ENCODE data around the gene TACR1.

Gene TACR1

DNA sequence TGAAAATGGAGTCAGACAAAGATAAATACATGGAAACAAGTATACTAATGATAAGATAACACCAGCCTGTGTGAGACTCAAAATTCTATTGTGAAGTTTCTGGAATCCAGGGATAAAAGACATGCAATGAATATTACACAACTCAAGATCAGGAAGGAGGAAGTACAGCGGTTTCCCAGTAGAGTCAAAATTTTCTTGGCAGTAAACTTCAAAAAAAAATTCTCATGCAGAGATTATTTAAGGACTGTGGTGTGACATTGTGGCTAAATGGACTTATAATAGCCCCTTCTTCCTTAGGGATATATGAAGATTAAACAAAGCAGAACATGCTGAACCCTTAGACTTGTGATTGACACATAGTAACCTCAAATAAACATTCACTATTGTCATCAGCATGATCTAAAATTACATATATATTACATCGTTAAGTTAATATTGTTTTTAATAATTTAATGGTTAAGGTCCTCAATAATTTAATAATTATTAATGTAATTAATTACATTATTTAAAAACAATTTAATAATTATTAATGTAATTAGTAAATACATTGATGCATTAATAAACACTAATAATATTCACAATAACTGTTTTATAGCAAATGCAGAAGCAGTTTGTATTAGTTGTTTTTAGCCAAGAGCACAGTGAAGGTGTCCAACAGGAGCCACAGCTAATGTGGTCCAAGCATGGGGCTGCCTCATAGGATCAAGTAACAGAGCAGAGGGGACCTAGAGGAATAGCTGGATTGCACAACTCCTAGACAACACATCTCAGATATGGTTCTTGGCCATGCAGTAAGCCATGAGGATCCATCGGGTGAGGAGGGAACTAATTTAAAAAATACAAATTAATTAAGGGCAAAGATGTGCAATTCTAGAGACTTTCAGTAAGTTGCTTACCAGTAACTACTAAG lies 163.6 kb downstream of the TACR1 start:
- no peak overlapping the region for H3K27ac ChIP-seq
- TF ChIP-seq ZFX (IDR thresholded peaks at IDR 0.05; ENCODE audit: borderline replicate concordance) = no peak
- TF ChIP-seq, protein P1, sequence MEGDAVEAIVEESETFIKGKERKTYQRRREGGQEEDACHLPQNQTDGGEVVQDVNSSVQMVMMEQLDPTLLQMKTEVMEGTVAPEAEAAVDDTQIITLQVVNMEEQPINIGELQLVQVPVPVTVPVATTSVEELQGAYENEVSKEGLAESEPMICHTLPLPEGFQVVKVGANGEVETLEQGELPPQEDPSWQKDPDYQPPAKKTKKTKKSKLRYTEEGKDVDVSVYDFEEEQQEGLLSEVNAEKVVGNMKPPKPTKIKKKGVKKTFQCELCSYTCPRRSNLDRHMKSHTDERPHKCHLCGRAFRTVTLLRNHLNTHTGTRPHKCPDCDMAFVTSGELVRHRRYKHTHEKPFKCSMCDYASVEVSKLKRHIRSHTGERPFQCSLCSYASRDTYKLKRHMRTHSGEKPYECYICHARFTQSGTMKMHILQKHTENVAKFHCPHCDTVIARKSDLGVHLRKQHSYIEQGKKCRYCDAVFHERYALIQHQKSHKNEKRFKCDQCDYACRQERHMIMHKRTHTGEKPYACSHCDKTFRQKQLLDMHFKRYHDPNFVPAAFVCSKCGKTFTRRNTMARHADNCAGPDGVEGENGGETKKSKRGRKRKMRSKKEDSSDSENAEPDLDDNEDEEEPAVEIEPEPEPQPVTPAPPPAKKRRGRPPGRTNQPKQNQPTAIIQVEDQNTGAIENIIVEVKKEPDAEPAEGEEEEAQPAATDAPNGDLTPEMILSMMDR (IDR thresholded peaks at IDR 0.05) = no peak

DNA sequence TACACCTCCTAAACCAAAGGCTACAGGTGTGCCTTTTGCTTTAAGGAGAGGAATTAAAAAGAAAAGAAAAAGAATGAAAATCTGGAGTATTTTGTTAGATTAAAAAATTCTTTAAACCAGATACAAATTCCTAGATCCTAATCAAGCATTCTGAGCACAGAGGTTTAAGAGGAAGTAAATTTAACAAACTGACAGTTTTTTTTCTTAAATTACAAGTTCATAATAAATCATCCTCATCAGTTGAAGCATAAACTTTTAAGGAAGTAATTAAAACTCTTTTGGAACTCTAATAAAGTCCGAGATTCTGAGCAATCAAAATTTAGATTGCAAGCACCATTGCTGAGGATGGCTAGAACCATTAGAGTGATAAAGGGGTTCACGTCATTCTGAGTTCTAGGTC lies 165.8 kb downstream of the TACR1 start:
- no peak overlapping the region for H3K27ac ChIP-seq
- TF ChIP-seq, protein P1 (IDR thresholded peaks at IDR 0.05) = no peak
- no peak for TF ChIP-seq ZFX (IDR thresholded peaks at IDR 0.05; ENCODE audit: borderline replicate concordance)

DNA sequence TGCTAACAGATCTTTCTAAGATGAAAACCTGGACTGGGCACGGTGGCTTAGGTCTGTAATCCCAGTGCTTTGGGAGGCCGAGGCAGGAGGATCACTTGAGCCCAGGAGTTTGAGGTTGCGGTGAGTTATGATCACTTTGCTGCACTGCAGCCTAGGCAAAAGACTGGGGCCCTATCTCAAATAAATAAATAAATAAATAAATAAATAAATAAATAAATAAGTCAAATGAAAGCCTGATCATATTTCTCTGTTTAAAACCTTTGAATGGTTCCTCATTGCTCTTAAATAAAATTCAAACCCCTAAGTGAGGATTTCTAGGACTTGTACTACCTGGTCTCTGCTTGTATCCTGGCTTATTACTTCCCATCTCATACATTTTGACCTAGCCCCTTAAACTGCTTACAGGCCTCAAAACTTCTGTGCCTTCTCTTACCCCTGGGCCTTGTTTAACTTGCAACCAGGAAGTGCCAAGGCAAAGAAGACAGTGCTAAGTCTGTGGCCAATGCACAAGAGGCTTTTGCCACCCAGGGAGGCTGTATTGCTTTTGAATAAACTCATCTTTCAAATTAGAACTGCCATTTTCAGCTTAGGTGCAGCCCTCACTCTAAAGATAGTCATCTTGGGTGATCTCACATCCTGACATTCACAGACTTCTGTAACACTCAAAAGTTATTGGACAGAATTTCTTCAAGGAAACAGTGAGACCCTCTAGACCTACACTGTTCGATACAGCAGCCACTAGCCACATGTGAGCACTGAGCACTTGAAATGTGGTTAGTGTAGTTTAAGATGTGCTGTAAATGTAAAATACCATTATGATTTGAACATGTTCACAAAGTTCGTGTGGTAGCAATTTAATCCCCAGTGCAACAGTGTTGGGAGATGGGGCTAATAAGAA lies 167.2 kb downstream of the TACR1 start:
- TF ChIP-seq, protein P1 (IDR thresholded peaks at IDR 0.05) = no peak
- TF ChIP-seq ZFX (IDR thresholded peaks at IDR 0.05; ENCODE audit: borderline replicate concordance) = no peak
- no peak overlapping the region for H3K27ac ChIP-seq

DNA sequence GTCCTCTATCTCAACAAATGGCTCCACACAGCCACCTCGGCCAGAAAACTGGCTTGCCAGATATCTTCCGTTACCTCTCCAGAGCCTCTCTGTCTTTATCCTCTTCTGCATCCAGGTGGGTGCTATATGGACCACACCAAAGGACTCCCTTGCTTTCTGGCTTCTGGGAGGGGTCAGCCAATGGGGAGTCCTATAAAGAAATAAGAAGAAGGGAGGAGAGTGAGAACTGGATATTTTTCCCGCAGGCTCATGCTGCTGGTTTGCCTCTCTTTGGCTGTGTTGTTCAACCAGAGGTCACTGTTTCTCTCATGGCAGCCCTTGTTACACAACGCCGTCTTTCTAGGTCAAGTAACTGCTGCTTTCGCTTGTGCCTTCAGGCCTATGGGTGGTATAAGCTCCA lies 168.1 kb downstream of the TACR1 start:
- no peak overlapping the region for H3K27ac ChIP-seq
- TF ChIP-seq ZFX (IDR thresholded peaks at IDR 0.05; ENCODE audit: borderline replicate concordance) = no peak
- TF ChIP-seq, protein P1 (IDR thresholded peaks at IDR 0.05) = no peak

DNA sequence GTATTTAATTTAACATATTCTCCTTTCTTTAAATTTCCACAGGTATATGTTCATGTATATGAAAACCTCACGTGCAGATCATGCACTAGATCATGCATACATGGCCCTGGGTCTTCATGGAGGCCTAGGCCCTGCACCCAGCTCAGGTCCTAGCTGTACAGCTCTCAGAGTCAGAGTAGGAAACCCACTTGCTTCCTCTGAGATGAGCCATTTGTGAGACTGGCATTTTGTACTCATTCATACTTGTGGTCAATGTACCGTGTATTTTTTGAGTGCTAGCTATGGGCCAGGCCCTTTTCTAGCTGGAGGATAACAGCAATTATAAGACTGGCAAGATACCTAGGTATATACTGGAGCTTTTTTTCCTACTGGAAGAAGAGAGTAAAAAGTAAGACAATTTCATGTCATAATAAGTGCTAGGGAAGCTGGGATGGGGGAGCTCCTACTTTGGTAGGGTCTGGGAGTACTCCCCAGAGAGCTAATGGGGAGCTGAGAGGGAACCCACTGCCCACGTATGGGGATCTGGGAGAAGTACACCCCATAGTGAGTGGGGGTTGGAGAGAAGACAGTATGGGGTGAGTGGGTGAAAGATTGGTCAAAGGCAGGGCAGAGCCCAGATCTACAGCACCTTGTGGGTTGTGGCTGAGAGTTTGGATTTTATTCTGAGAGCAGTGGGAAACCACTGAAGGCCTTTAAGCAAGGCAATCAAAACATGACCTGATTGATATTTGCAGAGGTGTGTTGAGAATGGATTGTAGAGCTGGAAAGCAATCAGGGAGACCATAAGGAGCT lies 168.9 kb downstream of the TACR1 start:
- TF ChIP-seq, protein P1 (IDR thresholded peaks at IDR 0.05) = no peak
- no peak for TF ChIP-seq ZFX (IDR thresholded peaks at IDR 0.05; ENCODE audit: borderline replicate concordance)
- no peak overlapping the region for H3K27ac ChIP-seq

DNA sequence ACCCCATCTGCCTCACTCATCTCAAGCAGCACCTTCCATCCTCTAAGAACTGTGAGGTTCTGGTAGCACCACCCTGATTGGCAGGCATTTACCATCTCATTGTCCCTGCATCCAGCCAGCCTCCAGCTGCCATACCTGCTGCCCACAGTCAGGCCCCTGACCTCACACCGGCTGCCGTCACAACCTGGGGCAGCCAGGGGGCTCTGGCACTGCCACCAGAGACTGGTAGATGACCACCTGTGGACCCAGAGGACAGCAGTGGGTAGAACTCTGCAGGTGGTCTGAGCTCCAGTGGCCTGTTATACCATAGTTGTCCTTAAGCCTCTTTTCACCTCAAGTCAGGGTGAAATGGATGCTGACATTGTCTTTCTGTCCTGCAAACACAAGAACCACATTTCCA lies 171.4 kb downstream of the TACR1 start:
- H3K27ac ChIP-seq = no peak overlapping the region
- TF ChIP-seq, protein P1 (IDR thresholded peaks at IDR 0.05) = no peak
- no peak for TF ChIP-seq ZFX (IDR thresholded peaks at IDR 0.05; ENCODE audit: borderline replicate concordance)
